NCI-H146 treated with DMSO at 0.1 percent for 48 hours (cell line): ENCODE data around the gene FXYD6.
"Not testable (repeated sequence)": the region's sequence is repeated elsewhere in the genome, so short reads cannot be mapped to it uniquely, and the experiment has no call there.

Experiments used
- DNase-seq: peaks from one replicate; lab custom pipeline; 2025; ENCODE audit not compliant: unreplicated experiment; lab: John Stamatoyannopoulos, UW

Gene FXYD6

DNA sequence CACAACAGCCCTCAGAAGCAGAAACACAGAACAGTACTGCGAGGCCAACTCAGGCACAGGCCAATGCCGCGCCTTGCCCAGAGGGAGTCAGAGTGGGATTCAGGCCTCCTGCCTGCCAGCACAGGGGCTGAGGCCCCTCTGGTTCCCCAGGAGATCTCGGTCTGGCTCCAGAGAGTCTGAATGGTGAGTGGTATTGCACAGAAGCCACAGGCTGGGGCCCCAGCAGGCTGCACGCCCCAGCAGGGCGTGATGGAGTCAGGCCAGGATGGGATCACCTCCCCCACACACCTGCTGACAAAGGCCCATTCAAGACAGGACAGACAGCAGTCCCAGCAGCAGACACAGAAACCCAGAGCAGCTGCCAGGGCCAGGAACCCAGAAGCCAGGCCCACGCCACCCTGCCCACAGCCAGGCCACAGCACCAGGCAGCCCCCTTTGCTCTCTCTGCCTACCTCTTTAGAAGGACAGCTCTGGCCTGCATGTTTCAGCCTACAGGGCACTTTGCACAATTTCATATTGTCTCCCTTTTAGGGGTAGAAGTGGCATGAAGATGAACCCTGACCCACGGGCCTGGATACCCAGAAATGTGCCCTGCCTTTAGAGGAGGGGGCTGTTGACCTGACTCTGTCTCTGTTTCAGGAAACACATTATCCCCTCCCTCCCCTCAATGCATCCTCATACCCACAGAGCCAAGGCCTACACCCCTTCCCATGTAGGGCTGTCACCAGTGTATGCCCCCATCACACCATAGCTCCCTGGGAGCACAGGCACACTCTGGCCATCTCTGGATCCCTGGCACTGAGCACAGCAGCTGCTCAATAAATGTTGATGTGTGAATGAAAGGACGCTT, 6.1 kb downstream of the FXYD6 start:
- DNase-seq = peak; percentile 46

DNA sequence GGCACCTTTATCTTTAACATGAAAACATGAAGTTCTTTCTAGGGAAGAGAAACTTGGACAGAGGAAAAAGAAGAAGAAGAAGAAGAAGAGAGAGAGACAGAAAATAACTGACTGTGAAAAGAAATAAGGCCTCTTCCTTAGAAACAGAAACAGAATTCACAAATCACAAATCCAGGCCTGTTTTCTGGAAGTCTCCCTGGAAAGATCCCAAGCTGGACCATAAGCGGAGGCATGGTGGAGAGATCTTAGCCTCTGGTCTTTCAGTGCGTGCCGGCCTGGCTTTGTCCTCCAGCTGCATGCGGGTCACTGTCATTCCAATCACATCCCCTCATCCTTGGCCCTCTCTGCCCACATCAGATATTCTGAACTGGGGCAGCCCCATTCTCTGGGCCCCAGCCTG, 6.9 kb downstream of the FXYD6 start:
- no peak for DNase-seq

DNA sequence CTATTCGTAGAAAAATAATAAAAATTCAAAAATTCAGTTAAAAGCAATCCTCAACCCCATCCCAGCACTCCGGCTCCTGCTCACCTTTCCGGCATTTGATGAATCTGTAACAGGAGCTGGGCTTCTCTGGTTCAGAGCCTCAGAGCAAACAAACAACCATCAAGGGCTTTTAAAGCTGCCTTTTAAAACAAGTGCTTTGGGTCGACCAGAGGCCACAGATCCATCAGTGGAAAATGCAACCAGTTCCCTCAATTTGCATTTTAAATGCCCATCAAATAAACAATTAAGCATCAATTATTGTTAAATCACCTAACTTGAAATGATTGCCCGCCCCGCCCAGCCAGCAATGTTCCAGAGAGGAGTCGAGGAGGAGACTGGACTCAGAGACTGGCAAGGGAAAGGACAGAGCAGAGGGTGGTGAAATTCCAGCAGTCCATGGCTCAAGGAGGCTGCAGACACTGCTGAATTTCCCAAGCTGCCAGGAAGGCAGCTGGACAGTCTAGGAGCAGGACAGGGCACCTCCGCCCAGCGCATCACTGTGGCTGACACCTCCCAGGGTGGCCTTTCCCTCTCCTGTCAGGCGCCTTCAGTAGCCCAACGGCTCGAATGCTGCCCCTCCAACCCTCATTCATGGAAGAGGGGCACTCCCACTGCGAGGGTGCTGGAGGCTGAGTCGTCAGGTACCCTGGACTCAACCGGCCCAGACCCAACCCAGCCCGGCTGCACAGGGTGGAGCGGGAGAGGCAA, 7.5 kb downstream of the FXYD6 start:
- DNase-seq = no peak

DNA sequence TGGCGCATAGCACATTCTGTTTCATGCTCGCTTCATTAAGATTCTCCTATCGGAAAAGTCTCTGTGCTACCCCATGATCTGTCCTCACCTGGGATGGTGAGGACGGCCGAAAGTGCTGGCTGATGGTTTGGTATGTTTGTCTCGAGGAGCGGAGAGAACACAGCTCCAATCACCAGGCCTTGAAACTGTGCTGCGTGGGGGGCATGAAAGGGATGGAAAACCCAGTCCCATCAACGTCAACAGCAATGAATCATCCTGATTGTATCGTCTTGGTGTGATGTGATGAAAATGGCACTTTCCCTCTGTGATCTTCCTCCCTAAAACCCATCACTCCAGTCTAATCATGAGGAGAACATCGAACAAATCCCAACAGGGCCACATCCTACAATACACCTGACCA, 8.4 kb downstream of the FXYD6 start:
- DNase-seq = no peak

DNA sequence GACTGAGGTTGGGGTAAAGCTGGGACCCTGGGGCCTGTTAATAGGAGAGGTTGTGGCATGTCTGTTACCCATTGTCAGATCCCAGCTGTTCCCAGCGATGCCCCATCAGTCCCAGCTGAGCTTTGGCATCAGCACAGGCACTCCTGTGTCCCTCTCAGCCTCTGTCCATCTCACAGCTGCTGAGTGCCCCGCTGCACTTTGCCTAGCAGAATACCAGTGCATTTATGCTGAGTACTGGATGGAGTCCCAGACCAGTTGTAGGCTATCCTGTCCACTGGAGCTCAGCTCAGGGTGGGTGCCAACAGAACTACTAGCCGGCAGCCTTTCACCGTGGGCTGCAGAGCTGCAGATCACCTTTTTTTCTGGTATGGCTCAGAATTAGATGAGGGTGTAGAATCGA, 9.9 kb downstream of the FXYD6 start:
- no peak for DNase-seq

DNA sequence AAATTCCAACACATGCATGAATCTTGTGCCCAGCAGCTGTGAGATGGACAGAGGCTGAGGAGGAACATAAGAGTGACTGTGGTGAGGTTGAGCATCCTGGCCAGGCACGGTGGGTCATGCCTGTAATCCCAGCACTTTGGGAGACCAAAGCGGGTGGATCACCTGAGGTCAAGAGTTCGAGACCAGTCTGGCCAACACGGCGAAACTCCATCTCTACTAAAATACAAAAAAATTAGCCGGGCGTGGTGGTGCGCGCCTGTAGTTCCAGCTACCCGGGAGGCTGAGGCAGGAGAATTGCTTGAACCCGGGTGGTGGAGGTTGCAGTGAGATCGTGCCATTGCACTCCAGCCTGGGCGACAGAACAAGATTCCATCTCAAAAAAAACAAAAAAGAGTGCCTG, 10.9 kb downstream of the FXYD6 start:
- not testable (repeated sequence) for DNase-seq

DNA sequence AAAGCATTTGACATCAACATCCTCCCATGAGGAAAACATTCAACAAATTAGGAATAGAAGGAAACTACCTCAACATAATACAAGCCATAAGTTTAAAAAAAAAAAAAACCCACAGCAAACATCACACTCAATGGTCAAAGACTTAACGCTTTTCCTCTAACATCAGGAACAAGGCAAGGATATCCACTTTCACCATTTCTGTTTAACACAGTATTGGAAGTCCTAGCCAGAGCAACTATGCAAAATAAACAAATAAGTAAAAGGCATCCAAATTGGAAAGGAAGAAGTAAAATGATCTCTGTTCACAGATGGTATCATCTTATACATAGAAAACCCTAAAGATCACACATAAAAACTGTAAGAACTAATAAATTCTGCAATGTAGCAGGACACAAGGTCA, 13.1 kb downstream of the FXYD6 start:
- DNase-seq = no peak

DNA sequence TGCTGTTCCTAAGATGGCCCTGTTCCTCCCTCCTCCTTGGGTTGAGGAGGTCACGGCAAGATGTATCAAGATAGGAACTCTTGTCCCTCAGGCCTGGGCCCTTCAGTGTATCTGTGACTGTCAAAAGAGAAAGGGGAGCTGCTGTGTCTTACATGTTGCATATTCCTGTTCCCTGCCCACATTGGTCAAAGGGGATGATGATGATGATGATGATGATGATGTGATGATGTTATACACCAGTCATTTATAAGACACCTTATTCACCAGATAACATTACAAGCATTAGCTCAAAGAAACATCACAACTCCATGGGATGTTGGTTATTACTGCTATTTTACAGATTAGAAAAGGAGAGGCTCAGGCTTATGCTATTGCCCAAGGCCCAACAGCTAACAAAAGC, 13.7 kb downstream of the FXYD6 start:
- DNase-seq = no peak

DNA sequence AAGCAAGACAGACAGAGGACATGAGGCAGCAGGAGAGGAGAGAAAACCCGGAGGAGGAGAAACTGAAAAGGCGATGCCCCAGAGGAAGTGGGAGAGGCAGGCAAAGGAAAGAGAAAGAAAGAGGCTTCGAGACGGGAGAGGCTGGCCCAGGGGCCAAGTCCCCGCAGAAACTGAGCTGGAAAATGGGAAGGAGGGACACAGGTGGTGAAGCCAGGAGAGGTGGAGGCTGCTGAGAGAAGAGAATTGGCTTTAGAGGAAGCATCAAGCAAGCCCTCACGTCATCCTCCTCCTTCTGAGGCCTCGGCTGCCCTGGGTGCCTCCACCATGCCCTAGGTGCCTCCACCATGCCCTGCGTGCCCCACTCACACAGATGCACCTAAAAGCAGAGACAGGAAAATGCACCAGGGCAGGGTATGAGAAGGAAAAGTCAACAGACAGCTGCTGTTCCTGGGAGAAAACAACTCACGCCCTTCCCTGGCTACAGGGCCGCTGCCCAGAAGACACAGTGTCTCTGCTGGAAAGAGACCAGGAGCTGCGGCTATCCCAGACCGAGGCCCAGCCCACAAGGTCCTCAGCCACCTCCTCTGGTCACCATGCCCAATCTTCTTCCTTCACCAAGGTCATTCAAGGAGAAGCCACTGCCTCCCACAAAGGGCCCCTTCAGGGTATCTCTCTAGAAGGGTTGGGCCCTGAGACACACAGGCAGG, 14.3 kb downstream of the FXYD6 start:
- no peak for DNase-seq

DNA sequence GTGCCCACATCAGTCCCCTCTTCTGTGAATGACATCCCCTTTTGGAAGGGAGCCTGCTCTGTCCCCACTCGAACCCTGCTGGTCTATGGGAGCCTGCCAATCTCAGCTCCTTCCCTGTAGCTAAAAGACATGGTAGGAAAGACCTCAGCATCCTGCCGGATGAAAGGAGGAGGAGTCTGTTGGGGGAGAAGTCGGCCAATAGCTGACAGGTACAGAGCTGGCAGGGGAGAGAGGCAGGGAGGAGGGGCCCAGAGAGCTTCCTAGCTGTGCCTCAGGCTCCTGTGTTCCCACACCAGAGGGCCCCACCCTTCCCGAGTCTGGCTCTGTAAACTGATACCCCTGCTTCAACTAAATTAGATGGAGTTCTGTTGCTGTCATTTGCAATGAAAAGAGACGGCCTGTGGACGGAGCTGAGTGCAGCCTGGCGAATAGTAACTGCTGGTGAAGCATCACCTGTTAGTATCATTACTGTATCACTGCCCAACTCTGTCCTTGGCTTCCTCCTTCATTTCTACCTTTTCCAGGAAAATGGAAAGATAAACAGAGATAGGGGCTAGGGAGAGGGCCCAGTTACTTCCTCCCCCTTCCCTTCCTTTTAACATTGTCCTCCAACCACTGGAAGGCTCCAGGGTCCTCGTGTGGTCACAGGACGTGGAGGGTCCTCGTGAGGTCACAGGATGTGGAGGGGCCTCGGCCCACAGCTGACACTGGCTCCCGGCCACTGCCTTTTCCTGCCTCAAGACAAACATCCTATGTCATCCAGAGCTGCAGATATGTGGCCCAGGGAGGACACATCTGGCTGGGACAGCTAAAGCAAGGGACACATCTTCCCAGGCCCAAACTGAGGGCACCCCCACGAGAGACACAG, 15.1 kb downstream of the FXYD6 start:
- peak; percentile 89 for DNase-seq

DNA sequence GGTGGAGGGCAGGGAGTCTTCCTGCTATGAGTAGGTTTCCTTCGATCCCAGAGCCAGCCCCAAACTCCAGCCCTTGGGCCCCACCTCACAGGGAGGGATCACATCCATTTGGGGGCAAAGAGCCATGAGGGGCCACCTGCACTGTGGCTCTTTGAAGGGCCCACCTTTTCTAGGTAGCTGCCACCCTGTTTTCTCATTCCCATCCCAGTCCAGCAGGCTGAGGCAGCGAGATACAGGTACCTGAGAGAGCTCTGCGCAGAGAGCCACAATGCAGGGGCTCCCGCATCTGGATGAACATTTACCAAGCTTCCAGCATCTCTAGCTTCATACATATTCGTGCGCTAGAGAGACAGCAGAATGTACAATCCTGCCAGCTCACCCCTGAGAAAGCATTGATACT, 16.3 kb downstream of the FXYD6 start:
- no peak for DNase-seq

DNA sequence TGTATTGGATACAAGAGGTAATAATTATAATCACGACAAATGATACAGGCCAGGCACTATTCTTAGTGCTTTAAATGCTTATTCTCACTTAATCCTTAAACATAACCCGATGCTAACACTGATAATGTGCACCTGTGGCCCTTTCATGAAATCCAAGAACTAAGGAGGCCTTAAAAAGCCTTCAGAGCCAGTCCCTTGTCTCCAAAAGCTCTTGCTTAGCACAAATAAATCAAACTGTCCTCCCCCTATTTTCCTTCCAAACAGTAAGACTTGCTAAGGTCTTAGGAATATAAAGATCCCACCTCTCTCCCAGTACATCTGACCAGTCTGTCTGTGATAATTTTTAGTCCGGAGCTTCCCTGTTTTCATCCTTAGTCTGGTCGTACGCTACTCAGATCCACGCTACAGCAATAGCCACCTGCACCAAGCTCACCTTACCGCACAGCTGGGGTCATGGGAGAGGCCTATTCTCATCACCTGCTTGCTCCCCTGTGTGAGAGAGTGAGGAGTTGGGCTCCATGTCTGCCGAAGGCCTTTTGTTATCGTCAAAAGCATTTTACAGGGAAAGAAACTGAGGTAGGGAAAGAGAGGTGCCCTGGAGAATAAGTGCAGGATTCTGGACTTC, 16.9 kb downstream of the FXYD6 start:
- peak; percentile 43 for DNase-seq

DNA sequence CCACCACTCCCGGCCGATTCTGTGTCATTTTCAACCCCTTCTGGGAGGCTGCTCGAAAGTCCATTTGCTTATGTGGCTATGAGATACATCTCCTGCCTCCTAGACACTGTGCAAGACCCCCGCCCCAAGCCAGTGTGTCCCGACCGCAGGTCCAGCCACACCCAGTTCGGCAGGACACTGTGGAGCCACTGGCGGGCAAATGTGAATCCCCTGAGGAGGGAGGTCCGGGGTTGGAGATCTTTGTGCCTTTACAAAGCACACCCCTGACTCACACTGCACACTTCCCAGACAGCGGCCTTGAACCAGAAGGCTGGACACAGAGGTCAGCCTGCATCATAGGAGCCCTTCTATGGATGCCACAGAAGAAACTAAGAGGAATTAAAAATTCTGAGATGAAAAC, 17.4 kb downstream of the FXYD6 start:
- no peak for DNase-seq

DNA sequence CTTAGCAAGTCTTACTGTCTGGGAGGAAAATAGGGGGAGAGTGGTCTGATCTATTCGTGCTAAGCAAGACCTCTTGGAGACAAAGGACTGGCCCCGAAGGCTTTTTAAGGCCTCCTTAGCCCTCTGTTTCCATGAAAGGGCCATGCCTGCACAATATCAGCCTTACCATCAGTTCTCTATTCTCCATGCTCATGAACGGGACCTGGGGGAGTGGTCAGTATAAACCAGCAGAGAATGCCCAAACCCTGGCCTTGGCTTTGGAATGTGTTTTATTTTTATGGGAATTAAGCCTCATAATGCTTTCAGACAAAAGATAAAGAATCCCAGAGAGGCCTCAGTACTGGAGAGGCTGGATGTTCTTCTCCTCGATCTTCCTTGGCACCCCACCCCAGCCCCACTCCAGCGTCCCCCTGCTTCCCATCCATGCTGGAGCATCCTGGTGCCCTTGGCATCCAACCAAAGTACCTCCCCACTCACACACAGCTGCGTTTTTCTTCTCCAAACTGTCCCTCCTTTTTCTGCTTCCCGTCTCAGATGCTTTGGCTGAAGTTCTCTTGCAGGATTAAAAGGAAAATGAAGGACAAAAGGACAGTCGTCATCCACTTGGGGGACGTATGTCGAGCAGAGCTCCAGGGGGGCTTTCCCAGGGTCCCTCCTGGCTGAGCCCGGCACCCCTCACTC, 18.6 kb downstream of the FXYD6 start:
- DNase-seq = no peak

DNA sequence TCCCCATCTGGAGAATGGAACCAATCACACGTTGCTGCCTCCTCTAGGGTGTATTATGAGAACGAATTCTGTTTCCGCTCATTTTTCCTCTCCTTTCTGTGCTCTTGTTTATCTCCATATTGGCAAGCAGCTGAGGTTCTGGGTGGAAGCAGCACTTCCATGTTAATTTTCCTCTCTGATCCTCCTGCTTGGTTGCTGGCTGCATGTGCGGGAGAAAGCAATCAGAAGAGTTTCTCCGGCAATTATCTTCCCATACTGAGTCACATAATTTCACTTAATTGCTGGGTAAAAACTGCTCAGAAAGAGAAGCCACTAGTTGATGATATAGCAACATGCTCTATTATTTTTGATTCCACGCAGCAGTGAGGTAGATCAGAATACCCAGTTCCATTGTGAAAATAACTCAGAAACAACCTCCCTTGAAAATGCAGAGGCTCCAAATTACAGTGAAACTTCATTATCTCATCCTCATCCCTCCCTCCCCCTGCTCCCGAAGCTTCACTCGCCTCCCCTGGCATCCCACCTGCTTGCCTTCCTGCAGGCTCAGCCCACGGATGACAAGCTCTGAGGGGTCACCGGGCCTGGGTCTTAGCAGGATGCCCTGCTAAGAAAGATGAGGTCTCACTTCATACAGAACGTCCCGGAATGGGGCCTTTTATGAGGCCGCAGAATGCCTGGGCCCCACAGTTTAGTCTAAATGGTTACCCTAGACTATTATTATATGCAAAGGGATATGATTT, 20.4 kb downstream of the FXYD6 start:
- DNase-seq = peak; percentile 16

DNA sequence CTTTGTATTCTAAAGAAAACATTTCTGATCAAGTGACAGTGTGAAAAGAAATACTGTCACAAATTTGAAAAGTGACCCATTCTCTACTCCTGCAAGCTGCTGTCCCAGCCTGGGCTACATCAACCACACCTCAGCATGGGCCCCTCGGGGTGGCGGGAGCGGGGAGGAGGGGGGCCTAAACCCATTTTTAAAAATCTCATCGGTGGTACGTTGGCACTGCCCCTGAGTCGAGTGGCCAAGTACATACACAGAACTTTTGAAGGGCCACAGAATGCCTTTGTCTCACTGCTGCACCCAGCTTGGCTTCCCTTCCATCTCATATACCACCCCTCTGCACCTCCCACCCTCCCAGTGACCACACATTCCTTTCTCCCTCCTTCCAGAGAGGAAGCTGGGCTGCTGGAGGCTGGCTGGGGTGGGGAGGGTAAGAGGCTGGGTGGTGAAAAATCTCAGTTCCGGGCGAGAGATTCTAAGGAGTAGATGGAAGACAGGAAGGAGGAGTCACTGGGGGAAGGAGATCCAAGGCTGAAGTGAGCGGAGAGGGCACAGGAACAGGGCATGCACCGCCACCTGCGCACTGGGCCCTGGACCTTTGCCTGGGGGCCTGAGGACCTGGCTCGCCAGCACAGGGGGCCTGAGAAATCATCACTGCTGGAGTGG, 21.1 kb downstream of the FXYD6 start:
- DNase-seq = no peak

DNA sequence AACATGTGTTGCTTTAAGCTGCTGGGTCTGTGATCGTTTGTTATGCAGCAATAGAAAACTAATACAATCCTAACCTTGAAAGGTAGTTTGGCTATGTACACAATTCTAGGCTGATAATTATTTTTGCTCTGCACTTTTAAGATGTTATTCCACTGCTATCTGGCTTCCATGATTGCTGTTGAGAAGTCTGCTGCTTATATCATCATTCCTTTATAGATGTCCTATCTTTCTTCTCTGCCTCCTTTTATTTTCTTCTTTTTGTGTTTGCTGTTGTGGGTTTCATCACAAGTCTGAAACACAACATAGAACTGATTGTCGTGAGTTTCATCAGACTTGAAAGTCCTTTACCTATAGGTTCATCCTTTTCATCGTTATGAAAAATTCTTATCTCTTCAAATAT, 24.1 kb downstream of the FXYD6 start:
- no peak for DNase-seq

DNA sequence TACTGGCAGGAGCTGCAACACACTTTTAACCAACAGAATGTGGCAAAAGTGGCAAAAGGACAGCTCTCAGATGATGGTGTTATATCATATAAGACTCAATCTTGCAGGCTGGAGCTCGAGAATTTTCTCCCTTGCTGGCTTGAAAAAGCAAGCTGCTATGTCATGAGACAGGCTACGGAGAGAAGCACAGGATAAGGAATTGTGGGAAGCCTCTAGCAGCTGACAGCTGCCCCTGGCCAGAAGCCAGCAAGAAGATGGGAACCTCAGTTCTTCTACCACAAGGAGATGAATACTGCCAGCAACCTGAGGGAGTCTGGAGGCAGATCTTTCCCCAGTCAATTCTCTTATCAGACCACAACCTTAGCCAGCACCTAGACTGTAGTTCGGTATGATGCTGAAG, 24.6 kb downstream of the FXYD6 start:
- DNase-seq = no peak

DNA sequence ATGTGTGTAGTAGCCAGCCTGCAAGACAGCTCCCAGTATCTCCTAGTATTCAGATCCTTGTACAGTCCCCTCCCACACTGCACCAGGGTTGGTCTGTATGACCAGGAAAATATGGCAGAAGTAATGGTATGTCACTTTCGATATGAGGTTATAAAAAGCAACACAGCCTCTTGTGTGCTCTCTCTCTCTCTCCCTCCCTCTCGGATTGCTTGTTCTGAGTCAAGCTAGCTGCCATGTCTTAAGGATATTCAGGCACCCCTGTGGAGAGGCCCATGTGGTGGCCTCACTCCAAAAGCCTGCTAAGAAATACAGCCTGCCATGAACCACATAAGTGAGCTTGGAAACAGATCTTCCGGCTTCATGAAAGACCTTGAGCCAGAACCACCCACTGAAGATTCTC, 25.4 kb downstream of the FXYD6 start:
- no peak for DNase-seq
